AG09319 (cell line): ENCODE data around the gene ARHGAP33.

Experiments used
- DNase-seq: peaks from one replicate; pipeline ENCODE4 v3.0.0-alpha.2; 2010; ENCODE audit warnings: low read depth; ENCODE audit errors: extremely low read depth
- TF ChIP-seq, protein P1 (sequence below): IDR thresholded peaks from 2 replicates; pipeline ENCODE4 v1.5.1; 2011; ENCODE audit warnings: low read depth, mild to moderate bottlenecking, inconsistent platforms, low read length, moderate library complexity

The ARHGAP33 gene

DNA sequence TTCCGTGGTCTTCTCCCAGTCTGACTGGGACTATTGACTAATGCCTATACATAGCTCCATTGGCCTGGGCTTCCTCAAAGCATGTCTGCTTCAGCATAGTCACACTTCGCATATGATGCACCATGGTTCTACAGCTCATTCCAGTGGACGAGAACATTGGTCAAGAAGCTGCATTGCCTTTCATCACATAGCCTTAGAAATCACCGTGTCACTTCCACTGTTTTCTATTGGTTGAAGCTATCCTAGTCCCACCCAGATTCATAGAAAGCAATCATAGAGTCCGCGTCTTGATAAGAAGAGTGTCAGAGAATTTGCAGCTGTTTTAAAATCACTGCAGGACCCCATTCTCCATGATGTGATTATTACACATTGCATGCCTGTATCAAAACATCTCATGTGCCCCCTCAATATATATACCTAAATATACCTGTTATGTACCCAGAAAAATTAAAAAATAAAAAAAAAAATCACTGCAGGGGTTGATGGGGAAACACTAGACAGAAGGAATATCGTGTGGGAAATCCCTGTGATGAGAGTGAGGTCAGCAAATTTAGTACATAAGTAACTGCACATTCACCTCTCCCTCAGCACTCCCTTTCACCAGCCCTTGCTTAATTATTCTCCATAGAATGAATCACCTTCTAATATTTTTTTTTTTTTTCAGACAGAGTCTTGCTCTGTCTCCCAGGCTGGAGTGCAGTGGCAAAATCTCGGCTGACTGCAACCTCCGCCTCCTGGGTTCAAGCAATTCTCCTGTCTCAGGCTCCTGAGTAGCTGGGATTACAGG lies 2.2 kb upstream of the ARHGAP33 start:
- DNase-seq, result no peak
- TF ChIP-seq, protein P1, sequence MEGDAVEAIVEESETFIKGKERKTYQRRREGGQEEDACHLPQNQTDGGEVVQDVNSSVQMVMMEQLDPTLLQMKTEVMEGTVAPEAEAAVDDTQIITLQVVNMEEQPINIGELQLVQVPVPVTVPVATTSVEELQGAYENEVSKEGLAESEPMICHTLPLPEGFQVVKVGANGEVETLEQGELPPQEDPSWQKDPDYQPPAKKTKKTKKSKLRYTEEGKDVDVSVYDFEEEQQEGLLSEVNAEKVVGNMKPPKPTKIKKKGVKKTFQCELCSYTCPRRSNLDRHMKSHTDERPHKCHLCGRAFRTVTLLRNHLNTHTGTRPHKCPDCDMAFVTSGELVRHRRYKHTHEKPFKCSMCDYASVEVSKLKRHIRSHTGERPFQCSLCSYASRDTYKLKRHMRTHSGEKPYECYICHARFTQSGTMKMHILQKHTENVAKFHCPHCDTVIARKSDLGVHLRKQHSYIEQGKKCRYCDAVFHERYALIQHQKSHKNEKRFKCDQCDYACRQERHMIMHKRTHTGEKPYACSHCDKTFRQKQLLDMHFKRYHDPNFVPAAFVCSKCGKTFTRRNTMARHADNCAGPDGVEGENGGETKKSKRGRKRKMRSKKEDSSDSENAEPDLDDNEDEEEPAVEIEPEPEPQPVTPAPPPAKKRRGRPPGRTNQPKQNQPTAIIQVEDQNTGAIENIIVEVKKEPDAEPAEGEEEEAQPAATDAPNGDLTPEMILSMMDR, result no peak

DNA sequence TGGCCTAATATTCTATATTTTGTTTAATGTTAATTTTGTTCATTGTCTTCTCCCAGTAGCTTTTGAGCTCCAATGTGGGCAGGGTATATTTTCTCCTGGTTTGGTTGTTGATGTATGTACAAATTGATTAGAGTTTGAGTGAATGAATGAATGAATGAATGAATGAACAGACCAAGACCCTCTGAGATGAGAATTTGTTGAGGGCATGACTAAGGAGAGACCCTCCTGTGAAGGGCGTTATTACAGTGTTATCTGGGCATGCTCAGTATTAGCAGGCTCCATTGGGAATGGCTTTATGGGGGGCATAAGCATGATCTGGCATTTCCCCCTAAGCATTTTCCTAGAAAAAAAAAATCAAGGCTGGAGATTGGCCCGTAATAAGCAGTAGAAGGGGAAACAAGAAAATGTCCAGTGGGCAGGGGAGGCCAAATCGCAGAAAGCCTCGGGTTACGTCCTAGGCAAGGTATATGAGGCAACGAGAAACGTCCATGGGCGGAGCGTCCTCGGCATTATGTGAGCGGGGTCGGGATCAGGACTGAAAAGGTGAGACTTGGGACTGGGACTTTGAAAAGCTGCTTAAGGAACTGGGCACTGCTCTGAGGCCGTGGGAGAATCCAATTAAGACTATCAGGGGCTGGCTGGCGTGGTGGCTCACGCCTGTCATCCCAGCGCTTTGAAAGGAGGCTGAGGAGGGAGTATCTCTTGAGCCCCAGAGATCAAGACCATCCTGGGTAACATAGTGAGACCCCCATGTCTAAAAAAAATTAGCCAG lies 904 bp upstream of the ARHGAP33 start:
- TF ChIP-seq, protein P1, result no peak
- no peak for DNase-seq

DNA sequence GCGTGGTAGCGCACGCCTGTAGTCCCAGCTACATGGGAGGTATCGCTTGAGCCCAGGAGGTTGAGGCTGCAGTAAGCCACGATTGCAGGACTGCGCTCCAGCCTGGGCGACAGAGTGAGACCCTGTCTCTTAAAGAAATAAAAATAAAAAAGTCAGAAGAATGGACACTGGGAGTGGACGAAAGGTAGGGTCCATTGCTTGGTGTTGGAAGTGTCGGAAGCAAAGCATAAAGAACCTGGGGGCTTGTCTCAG lies 392 bp upstream of the ARHGAP33 start:
- DNase-seq, result no peak
- TF ChIP-seq, protein P1, result no peak

DNA sequence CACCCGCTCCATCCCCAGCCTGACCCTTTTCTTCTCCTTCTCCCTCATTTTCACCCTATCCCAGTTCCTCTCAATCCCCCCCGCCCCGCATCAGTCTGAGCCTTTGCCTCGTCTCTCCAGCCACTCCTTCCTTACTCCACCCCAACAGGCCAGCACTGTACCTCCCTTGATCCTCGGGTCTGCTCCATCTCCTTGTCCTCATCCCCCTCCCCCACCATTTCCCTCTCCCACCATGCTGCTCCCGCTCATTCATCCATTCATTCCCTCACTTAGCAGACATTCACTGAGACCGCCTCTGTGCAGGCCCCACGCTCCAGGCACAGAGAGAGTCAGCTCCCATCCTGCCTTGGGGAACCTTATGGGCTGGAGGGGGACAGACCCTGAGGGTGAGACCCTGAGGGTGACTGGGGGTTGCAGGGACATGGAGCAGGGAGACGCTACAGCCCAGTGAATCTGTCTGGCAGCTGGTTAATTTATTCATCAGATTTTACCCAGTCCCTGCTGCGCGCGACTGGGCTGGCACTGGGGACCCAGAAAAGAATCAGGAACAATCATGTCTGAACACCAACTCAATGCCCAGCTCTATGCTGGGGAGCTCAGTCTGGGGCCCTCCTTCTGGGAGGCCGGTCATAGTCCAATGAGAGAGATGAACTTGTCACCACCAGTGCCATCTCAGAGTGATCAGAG lies 881 bp downstream of the ARHGAP33 start:
- no peak for DNase-seq
- TF ChIP-seq, protein P1, result no peak

DNA sequence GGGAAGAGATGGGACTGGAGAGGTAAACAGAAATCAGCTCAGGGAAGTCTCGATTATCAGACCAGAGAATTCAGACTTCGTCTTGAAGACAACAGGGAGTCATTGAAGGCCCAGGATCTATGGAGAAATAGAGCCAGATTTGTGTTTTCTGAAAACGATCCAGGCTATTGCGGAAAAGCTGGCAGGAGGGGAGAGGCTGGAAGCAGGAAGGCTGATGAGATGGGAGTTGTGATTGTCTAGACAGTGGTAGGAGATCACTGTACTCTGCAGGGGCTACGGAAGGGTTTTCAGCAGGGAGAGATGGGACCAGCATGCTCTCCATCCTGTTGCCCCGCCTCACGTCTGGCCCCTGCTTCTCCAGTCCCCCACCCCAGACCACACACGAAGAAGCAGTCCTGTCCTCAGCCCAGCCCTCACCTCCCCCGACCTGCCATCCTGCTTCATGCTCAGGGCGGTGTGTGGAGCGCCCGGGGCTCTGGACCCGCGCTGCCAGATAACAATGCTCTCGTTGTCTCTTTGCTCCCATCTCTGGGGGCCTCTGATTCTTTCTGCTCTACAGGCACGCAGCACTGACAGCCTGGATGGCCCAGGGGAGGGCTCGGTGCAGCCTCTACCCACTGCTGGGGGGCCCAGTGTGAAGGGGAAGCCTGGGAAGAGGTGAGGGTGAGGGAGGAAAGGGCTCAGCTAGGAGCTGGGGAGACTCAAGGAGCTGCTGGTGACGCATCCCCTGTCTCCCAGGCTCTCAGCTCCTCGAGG lies 1.9 kb downstream of the ARHGAP33 start:
- TF ChIP-seq, protein P1, result no peak
- DNase-seq, result no peak

DNA sequence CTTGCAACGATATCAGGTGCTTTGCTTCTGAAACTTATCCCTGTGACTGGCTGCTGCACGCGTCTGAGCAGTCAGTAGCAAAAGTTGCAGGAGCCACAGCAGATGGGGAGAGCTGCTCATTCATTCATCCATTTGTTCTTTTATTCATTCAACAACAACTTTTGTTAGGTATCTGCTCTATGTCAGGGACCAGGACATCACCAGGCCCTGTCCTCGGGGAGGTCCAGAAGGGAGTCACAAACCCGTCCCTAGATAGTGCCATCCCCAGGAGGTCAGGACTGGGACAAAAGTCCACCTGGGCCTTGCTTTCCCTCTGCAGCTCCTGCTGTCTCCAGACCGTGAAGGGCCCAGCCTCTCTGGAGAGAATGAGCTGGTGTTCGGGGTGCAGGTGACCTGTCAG lies 2.6 kb downstream of the ARHGAP33 start:
- no peak for DNase-seq

More for the DNA sequence above, 2.6 kb downstream of the ARHGAP33 start:
- TF ChIP-seq, protein P1, result no peak
